Endometrium (tissue), 2 donors: ENCODE measurements around the gene DND1.
"Not testable (repeated sequence)": the region's sequence is repeated elsewhere in the genome, so short reads cannot be mapped to it uniquely, and the experiment has no call there.

Experiments
- FAIRE-seq: peaks from 2 replicates; lab custom pipeline; 2012; peaks lifted over from hg19 to GRCh38; lab: Jason Lieb, UNC
- donor health status: control.
- donor health status: control.

Gene DND1

DNA sequence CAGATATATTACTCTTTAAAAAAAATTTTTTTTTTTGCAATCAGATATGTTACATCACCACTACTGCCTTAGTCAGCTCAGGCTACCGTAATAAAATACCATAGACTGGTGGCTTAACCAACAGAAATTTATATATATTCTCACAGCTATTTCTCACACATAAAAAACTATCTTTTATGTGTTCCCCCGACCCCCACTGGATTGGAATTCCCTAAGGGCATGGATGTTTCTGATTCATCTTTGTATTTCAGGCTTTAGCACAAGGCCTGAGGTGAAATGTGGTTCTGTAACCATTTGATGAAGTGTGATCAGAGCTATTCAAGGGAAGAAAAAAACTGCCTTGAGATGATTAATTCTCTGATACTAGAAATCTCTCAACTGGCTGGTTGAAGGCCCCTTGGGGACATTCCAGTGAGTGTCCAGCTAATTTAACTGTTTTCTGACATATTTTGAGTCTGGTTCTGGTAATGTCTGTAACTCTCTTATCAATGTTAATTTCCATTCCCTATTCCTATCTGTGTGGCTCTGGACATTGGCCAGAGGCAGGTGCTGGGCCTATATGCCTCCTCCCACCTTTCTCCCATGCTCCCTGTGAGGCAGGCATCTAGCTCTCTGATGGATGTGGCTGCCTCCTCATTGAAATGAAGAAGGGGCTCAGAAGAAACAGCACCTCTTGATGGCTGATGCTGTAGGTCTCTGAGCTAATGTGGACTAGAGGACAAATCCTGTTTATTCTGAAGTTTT lies 42.9 kb downstream of the DND1 start:
- no peak for FAIRE-seq

DNA sequence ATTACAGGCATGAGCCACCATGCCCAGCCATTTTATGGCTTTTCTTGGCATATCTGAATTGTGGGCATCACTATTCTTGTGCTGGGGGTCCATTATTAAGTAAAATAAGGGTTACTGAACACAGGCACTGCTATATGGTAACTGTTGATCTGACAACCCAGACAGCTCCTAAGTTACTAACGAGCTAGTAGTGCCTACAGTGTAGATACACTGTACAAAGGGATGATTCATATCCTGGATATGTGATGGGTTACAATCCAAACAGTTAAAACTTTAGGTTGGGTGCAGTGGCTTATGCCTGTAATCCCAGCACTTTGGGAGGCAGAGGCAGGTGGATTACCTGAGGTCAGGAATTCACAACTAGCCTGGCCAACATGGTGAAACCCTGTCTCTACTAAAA lies 44.7 kb downstream of the DND1 start:
- no peak for FAIRE-seq

GRCh38 chr5:140627972-140628371 lies 45.4 kb downstream of the DND1 start:
- FAIRE-seq, result no peak

DNA sequence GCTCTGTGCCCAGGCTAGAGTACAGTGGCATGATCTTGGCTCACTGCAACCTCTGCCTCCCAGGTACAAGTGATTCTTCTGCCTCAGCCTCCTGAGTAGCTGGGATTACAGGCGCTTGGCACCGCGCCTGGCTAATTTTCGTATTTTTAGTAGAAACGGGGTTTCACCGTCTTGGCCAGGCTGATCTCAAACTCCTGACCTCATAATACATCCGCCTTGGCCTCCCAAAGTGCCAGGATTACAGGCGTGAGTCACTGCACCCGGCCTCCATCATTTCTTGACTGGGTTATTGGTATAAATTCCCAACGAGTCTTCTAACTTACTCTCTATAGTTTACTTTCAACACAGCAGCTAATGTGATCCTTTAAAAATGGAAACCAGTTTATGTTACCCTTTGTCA lies 48.5 kb downstream of the DND1 start:
- not testable (repeated sequence) for FAIRE-seq

DNA sequence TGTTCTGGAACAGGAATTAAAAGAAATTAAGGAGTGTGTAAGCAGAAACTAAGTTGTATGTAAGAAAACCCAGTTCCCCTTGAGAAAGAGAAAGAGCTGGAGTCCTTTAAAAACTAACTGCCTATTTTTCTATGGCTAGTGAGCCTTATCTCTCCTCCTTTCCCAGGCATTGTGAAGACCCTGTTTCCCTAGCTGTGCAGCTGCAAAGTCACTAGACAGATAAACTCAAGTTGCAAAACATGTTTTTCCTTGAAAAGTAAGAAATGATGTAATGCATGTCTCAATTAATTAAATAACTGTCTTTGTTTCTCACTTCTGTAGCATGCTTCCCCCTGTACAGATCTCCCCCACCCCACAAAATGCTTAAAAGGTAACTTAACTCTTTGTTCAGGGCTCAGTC lies 50.3 kb downstream of the DND1 start:
- not testable (repeated sequence) for FAIRE-seq

DNA sequence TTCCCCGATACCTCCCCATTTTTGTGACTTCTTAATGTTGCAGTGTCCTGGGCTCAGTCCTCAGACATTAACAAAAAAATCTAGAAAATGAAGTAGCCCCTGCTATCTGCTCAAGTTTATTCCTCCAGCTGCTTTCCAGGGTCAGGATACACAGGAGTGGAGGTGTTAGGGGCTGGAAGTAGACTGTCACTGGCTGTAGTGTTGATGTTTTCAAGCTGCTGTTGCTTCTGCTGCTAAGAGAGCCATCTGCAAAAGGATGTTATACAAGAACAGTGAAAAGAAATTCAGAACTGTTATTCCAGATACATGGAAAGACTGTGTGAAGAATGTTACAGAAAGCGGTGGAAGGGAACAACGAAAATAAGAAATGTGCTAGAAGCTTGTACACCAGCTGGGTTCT lies 51.1 kb downstream of the DND1 start:
- no peak for FAIRE-seq
